Hepatocyte (in vitro differentiated cells): Measurements from ENCODE around the gene RPS6KA1. TPM values are rescaled to one million over a fixed set of nuclear protein-coding genes. Genes with fewer than 3 reads are reported as not detected.

Experiments
- DNase-seq: peaks from one replicate; pipeline ENCODE4 v3.0.0-alpha.2; 2016; ENCODE audit warnings: low spot score
- H2AFZ ChIP-seq: fragments of 200-600 bp; sonication (generic); 2 replicates; pipeline ENCODE4 v1.6.0; 2016; ENCODE audit warnings: antibody characterized with exemption, mild to moderate bottlenecking
- H3K27ac ChIP-seq: fragments of 200-600 bp; sonication (generic); 2 replicates; pipeline ENCODE4 v1.5.1; 2016; ENCODE audit warnings: mild to moderate bottlenecking
- H3K27me3 ChIP-seq: fragments of 200-600 bp; sonication (generic); 2 replicates; pipeline ENCODE4 v1.6.1; 2016
- H3K36me3 ChIP-seq: fragments of 200-600 bp; sonication (generic); replicated peaks from 2 replicates; pipeline ENCODE4 v1.5.1; 2016; ENCODE audit warnings: low read depth; ENCODE audit not compliant: insufficient read depth
- H3K4me1 ChIP-seq: fragments of 200-600 bp; sonication (generic); 2 replicates; pipeline ENCODE4 v1.5.1; 2016; ENCODE audit warnings: mild to moderate bottlenecking, moderate library complexity; ENCODE audit not compliant: insufficient read depth
- H3K4me2 ChIP-seq: fragments of 200-600 bp; sonication (generic); 2 replicates; pipeline ENCODE4 v1.6.0; 2016
- H3K4me3 ChIP-seq: fragments of 200-600 bp; sonication (generic); 2 replicates; pipeline ENCODE4 v1.5.1; 2016; ENCODE audit warnings: mild to moderate bottlenecking
- H3K79me2 ChIP-seq: fragments of 200-600 bp; sonication (generic); 2 replicates; pipeline ENCODE4 v1.6.0; 2017; ENCODE audit warnings: mild to moderate bottlenecking
- H3K9me2 ChIP-seq: fragments of 200-600 bp; sonication (generic); replicated peaks from 2 replicates; pipeline ENCODE4 v1.6.0; 2017; ENCODE audit warnings: mild to moderate bottlenecking; ENCODE audit not compliant: insufficient read depth
- H3K9me3 ChIP-seq: fragments of 200-600 bp; sonication (generic); 2 replicates; pipeline ENCODE4 v1.5.1; 2016; ENCODE audit warnings: low read depth, mild to moderate bottlenecking
- H4K20me1 ChIP-seq: fragments of 200-600 bp; sonication (generic); 2 replicates; pipeline ENCODE4 v1.6.0; 2016; ENCODE audit warnings: mild to moderate bottlenecking; ENCODE audit not compliant: insufficient read depth, poor library complexity, severe bottlenecking
- CTCF ChIP-seq: fragments of 200-600 bp; sonication (generic); IDR thresholded peaks from 2 replicates; pipeline ENCODE4 v1.5.1; 2016; ENCODE audit warnings: antibody characterized with exemption, mild to moderate bottlenecking; ENCODE audit not compliant: poor library complexity
- EZH2 ChIP-seq: fragments of 200-600 bp; sonication (generic); IDR thresholded peaks from 2 replicates; pipeline ENCODE4 v1.6.1; 2016; ENCODE audit warnings: antibody characterized with exemption, mild to moderate bottlenecking, borderline replicate concordance
- EZH2phosphoT487 ChIP-seq: fragments of 200-600 bp; sonication (generic); IDR thresholded peaks from one replicate; pipeline ENCODE4 v1.6.1; 2018; ENCODE audit warnings: antibody characterized with exemption, mild to moderate bottlenecking, low read depth, moderate library complexity; ENCODE audit not compliant: unreplicated experiment, severe bottlenecking
- WGBS: methylation state at CpG from one replicate; pipeline ENCODE4 v1.1.6; 2016; ENCODE audit warnings: low lambda C conversion rate; ENCODE audit errors: missing lambda C conversion rate; 5-methylcytosine and 5-hydroxymethylcytosine counted together
- polyA plus RNA-seq: library from polyadenylated mRNA; unstranded; fragments of >200 nt; fragmentation: Nextera tagmentation; extraction: Ambion mirVana; gene quantifications from 2 replicates; pipeline ENCODE4 v1.2.1, GENCODE V29; 2016
- total RNA-seq: library from RNA; depleted of rRNA; stranded (reverse); fragments of >200 nt; gene quantifications from 2 replicates; pipeline ENCODE4 v1.2.3, GENCODE V29; 2014

Gene RPS6KA1
- total and polyA plus RNA-seq, 2 experiments from 2014 or later: 30.2 to 30.6 TPM

- no peak overlapping the region for H3K4me3 ChIP-seq
Measured at GRCh38 chr1:26538480-26539412, 9.2 kb downstream of the RPS6KA1 start.

GRCh38 chr1:26539722-26540121, 10.2 kb downstream of the RPS6KA1 start:
- peaks cover 4% of the 10 kb centered on the region for H4K20me1 ChIP-seq
- H2AFZ ChIP-seq: no peak overlapping the region
- no peak overlapping the region for H3K4me2 ChIP-seq
- no peaks in the 10 kb centered on the region for H3K27me3 ChIP-seq
- TF ChIP-seq CTCF (no peak), EZH2phosphoT487 (no peak), EZH2 (no peak)
- peaks cover 4% of the 10 kb centered on the region for H3K79me2 ChIP-seq
- H3K9me2 ChIP-seq: no peaks in the 10 kb centered on the region
- DNase-seq: no peak
- 48% methylated on average over 6 of the region's 6 CpGs for WGBS
- no peaks in the 10 kb centered on the region for H3K36me3 ChIP-seq
- H3K27ac ChIP-seq: no peak overlapping the region
- no peaks in the 10 kb centered on the region for H3K9me3 ChIP-seq
- H3K4me1 ChIP-seq: peaks cover 11% of the 10 kb centered on the region
- H3K4me3 ChIP-seq: no peak overlapping the region

More at GRCh38 chr1:26538480-26539412, 9.2 kb downstream of the RPS6KA1 start:
- no peaks in the 10 kb centered on the region for H3K9me3 ChIP-seq
- WGBS: 86% methylated on average over 13 of the region's 14 CpGs
- H2AFZ ChIP-seq: no peak overlapping the region
- H3K79me2 ChIP-seq: peaks cover 12% of the 10 kb centered on the region
- H3K4me2 ChIP-seq: no peak overlapping the region
- no peaks in the 10 kb centered on the region for H3K9me2 ChIP-seq
- no peaks in the 10 kb centered on the region for H3K36me3 ChIP-seq
- peaks cover 11% of the 10 kb centered on the region for H3K4me1 ChIP-seq
- H4K20me1 ChIP-seq: peaks cover 4% of the 10 kb centered on the region
- TF ChIP-seq EZH2phosphoT487: no peak
- TF ChIP-seq CTCF: no peak
- TF ChIP-seq EZH2: no peak
- DNase-seq: no peak
- H3K27ac ChIP-seq: no peak overlapping the region
- no peaks in the 10 kb centered on the region for H3K27me3 ChIP-seq

GRCh38 chr1:26540351-26540750, 10.8 kb downstream of the RPS6KA1 start:
- peaks cover 4% of the 10 kb centered on the region for H4K20me1 ChIP-seq
- H2AFZ ChIP-seq: no peak overlapping the region
- H3K9me2 ChIP-seq: no peaks in the 10 kb centered on the region
- no peak overlapping the region for H3K27ac ChIP-seq
- H3K9me3 ChIP-seq: no peaks in the 10 kb centered on the region
- no peaks in the 10 kb centered on the region for H3K27me3 ChIP-seq
- H3K79me2 ChIP-seq: peaks cover 3% of the 10 kb centered on the region
- 100% methylated on average over 3 of the region's 3 CpGs for WGBS
- no peak overlapping the region for H3K4me3 ChIP-seq
- H3K36me3 ChIP-seq: no peaks in the 10 kb centered on the region
- DNase-seq: no peak
- no peak overlapping the region for H3K4me2 ChIP-seq
- peaks cover 11% of the 10 kb centered on the region for H3K4me1 ChIP-seq
- TF ChIP-seq CTCF (no peak), EZH2phosphoT487 (no peak), EZH2 (no peak)
